Endothelial cell of umbilical vein (primary cell): ENCODE results near the gene VSIG1. TPM values are rescaled to one million over a fixed set of nuclear protein-coding genes. Genes with fewer than 3 reads are reported as not detected.

Source experiments
- BruUV-seq: library from RNA; stranded (reverse); fragments of 400-500 nt; replicated peaks from 2 replicates; lab custom pipeline; 2021; lab: Mats Ljungman, UMichigan
- CTCF ChIA-PET: fragments of 300-600, 350-600 bp; sonication (Branson Sonifier 250); formaldehyde crosslinking; loops from one replicate; lab custom pipeline; 2021; ENCODE audit warnings: antibody characterized with exemption, inconsistent platforms; lab: Charles Lee
- POLR2A ChIA-PET: fragments of 300-600, 350-600 bp; sonication (Branson Sonifier 250); formaldehyde crosslinking; loops from one replicate; lab custom pipeline; 2021; ENCODE audit warnings: antibody characterized with exemption, inconsistent platforms; lab: Charles Lee
- DNase-seq: peaks from one replicate; pipeline ENCODE4 v3.0.0-alpha.2; 2011; ENCODE audit warnings: low read depth, low spot score
- FAIRE-seq: peaks from 2 replicates; lab custom pipeline; 2011; peaks lifted over from hg19 to GRCh38; lab: Jason Lieb, UNC
- H2AFZ ChIP-seq: 2 replicates; pipeline ENCODE4 v1.6.0; 2012; ENCODE audit warnings: low read depth, low read length, control low read depth, inconsistent platforms
- H3K27ac ChIP-seq: 2 replicates; pipeline ENCODE4 v1.5.1; 2011; ENCODE audit warnings: low read depth, mild to moderate bottlenecking, control low read depth, low read length, moderate library complexity; ENCODE audit not compliant: insufficient read depth
- H3K27me3 ChIP-seq, 2 experiments: 2 replicates each; pipeline versions ENCODE4 v1.6.0 to v1.6.1; 2011; ENCODE audit warnings: low read length in 2 of 2, mixed read lengths in 1 of 2; ENCODE audit not compliant: control insufficient read depth in 2 of 2, insufficient read depth in 2 of 2
- H3K36me3 ChIP-seq, 2 experiments: 2 replicates in 1 of 2; 3 replicates in 1 of 2; pipeline ENCODE4 v1.5.1; 2011; ENCODE audit warnings: low read length in 2 of 2, mild to moderate bottlenecking in 1 of 2, moderate library complexity in 1 of 2; ENCODE audit not compliant: control insufficient read depth in 2 of 2, insufficient read depth in 2 of 2; ENCODE audit errors: extremely low read depth in 1 of 2
- H3K4me1 ChIP-seq: 3 replicates; pipeline ENCODE4 v1.5.1; 2011; ENCODE audit warnings: mild to moderate bottlenecking, low read length; ENCODE audit not compliant: control insufficient read depth, insufficient read depth; ENCODE audit errors: extremely low read depth
- H3K4me2 ChIP-seq: 2 replicates; pipeline ENCODE4 v1.6.1; 2011; ENCODE audit warnings: low read length, control low read depth, mixed read lengths; ENCODE audit not compliant: insufficient read depth
- H3K4me3 ChIP-seq, 3 experiments: fragments of 200-600 bp in 1 of 3; sonication (generic), shearing (Covaris generic) in 1 of 3; replicated peaks in 1 of 3; 2 replicates each; pipeline ENCODE4 v1.5.1; 2011 to 2016; ENCODE audit warnings: control low read depth in 3 of 3, low read length in 3 of 3, mild to moderate bottlenecking in 2 of 3, inconsistent platforms in 1 of 3, low read depth in 1 of 3, moderate library complexity in 1 of 3; ENCODE audit not compliant: insufficient read depth in 1 of 3
- H3K79me2 ChIP-seq: 2 replicates; pipeline ENCODE4 v1.6.0; 2012; ENCODE audit warnings: low read length, inconsistent platforms; ENCODE audit not compliant: control insufficient read depth, insufficient read depth
- H3K9ac ChIP-seq: replicated peaks from 2 replicates; pipeline ENCODE3; 2011; ENCODE audit warnings: low read length, control low read depth; ENCODE audit not compliant: insufficient read depth; ENCODE audit errors: extremely low read depth
- H3K9me1 ChIP-seq: replicated peaks from 3 replicates; pipeline ENCODE4 v1.6.0; 2011; ENCODE audit warnings: mild to moderate bottlenecking, low read length; ENCODE audit not compliant: control insufficient read depth, insufficient read depth; ENCODE audit errors: extremely low read depth
- H3K9me3 ChIP-seq: replicated peaks from 2 replicates; pipeline ENCODE4 v1.5.1; 2012; ENCODE audit warnings: low read length, inconsistent platforms; ENCODE audit not compliant: control insufficient read depth, insufficient read depth
- H4K20me1 ChIP-seq: replicated peaks from 2 replicates; pipeline ENCODE3; 2011; ENCODE audit warnings: mild to moderate bottlenecking, low read length; ENCODE audit not compliant: control insufficient read depth, insufficient read depth; ENCODE audit errors: extremely low read depth
- EZH2 ChIP-seq: IDR thresholded peaks from 2 replicates; pipeline ENCODE4 v1.6.1; 2012; ENCODE audit warnings: borderline replicate concordance, low read depth, mild to moderate bottlenecking, moderate library complexity, low read length, inconsistent platforms; ENCODE audit not compliant: severe bottlenecking
- FOS ChIP-seq: IDR thresholded peaks from 2 replicates; pipeline ENCODE4 v1.6.1; 2011; ENCODE audit warnings: mild to moderate bottlenecking, low read length, moderate library complexity, borderline replicate concordance; ENCODE audit not compliant: insufficient read depth
- GATA2 ChIP-seq: IDR thresholded peaks from 2 replicates; pipeline ENCODE4 v1.7.0; 2011; ENCODE audit warnings: low read depth, mild to moderate bottlenecking, moderate library complexity, mixed read lengths, low read length; ENCODE audit not compliant: insufficient read length, insufficient read depth
- JUN ChIP-seq: IDR thresholded peaks from 2 replicates; pipeline ENCODE4 v1.6.1; 2011; ENCODE audit warnings: borderline replicate concordance, low read depth; ENCODE audit not compliant: insufficient read length, insufficient read depth
- MAX ChIP-seq: IDR thresholded peaks from 2 replicates; pipeline ENCODE4 v1.6.1; 2011; ENCODE audit not compliant: insufficient read depth, insufficient read length
- MYC ChIP-seq: IDR thresholded peaks from one replicate; pipeline ENCODE4 v1.6.1; 2011; ENCODE audit warnings: mild to moderate bottlenecking, low read depth, low read length
- POLR2AphosphoS5 ChIP-seq: IDR thresholded peaks from 2 replicates; pipeline ENCODE4 v1.6.1; 2012; ENCODE audit warnings: low read depth, mild to moderate bottlenecking, control low read depth, low read length, moderate library complexity; ENCODE audit not compliant: insufficient read depth
- dilution Hi-C: fragments of 300-500 bp; cut with MboI; formaldehyde crosslinking; loops from one replicate; pipeline ENCODE4 v1.15.0; 2019; ENCODE audit warnings: low sequenced_read_pairs; ENCODE audit not compliant: extremely low pct_ligation_motif_present
- intact Hi-C: fragments of 100-400 bp; cut with micrococcal nuclease; formaldehyde crosslinking; loops from one replicate; pipeline ENCODE4 v1.10.0; 2022
- polyA plus RNA-seq, 4 experiments: library from polyadenylated mRNA; depleted of rRNA in 3 of 4; stranded (reverse) in 3 of 4; unstranded in 1 of 4; fragments of >200 nt; gene quantifications; 2 replicates each; pipeline versions ENCODE4 v1.2.1 to v1.2.3, GENCODE V29; 2011 to 2012; ENCODE audit warnings: missing spikeins in 1 of 4
- total RNA-seq: library from RNA; stranded (reverse); gene quantifications from 2 replicates; pipeline ENCODE4 v1.2.3, GENCODE V29; 2021
- TF ChIP-seq, protein P1 (sequence below), 2 donors: IDR thresholded peaks; 1 replicate in 1 of 2; 2 replicates in 1 of 2; pipeline ENCODE4 v1.5.1; 2011; ENCODE audit warnings: low read length in 2 of 2, mild to moderate bottlenecking in 2 of 2, moderate library complexity in 2 of 2, control low read depth in 1 of 2, inconsistent platforms in 1 of 2, low read depth in 1 of 2; ENCODE audit not compliant: insufficient read depth in 1 of 2; ENCODE audit errors: extremely low read depth in 1 of 2

The VSIG1 gene
- total and polyA plus RNA-seq, 2 donors (not counting 3 experiments of a cell fraction or from before 2014, with no cell fraction given): 1.5 to 2.1 TPM

GRCh38 chrX:108068121-108068520, 23.3 kb downstream of the VSIG1 start:
- Histone ChIP-seq H3K36me3 (no peaks in the 10 kb centered on the region), H2AFZ (no peak overlapping the region), H3K4me1 (peaks cover 18% of the 10 kb centered on the region), H3K4me3 (no peak overlapping the region), H4K20me1 (no peaks in the 10 kb centered on the region), H3K27me3 (no peaks in the 10 kb centered on the region), H3K9me3 (no peaks in the 10 kb centered on the region), H3K79me2 (no peaks in the 10 kb centered on the region), H3K9me1 (no peaks in the 10 kb centered on the region), H3K9ac (no peak overlapping the region), H3K27ac (no peak overlapping the region), H3K4me2 (no peak overlapping the region)
- no peak for DNase-seq
- BruUV-seq: no TSS peak
- CTCF ChIA-PET: interaction anchor here (1.1 to 1.5 kb wide), 2 partner anchors 48 to 67 kb away, joined by 3 to 4 read pairs; no protein-coding TSS in a partner anchor
- intact Hi-C loops (no loop called here), dilution Hi-C loops (no loop called here)
- no peak for FAIRE-seq
- POLR2A ChIA-PET: no interaction called here
- no peak for TF ChIP-seq GATA2
- TF ChIP-seq MAX: no peak
- no peak for TF ChIP-seq JUN
- TF ChIP-seq, protein P1, sequence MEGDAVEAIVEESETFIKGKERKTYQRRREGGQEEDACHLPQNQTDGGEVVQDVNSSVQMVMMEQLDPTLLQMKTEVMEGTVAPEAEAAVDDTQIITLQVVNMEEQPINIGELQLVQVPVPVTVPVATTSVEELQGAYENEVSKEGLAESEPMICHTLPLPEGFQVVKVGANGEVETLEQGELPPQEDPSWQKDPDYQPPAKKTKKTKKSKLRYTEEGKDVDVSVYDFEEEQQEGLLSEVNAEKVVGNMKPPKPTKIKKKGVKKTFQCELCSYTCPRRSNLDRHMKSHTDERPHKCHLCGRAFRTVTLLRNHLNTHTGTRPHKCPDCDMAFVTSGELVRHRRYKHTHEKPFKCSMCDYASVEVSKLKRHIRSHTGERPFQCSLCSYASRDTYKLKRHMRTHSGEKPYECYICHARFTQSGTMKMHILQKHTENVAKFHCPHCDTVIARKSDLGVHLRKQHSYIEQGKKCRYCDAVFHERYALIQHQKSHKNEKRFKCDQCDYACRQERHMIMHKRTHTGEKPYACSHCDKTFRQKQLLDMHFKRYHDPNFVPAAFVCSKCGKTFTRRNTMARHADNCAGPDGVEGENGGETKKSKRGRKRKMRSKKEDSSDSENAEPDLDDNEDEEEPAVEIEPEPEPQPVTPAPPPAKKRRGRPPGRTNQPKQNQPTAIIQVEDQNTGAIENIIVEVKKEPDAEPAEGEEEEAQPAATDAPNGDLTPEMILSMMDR (IDR thresholded peaks at IDR 0.05; ENCODE audit: extremely low read depth in 1 of 2, insufficient read depth in 1 of 2, low read depth in 1 of 2, low read length in 2 of 2): no peak
- no peak for TF ChIP-seq POLR2AphosphoS5
- no peak for TF ChIP-seq FOS
- no peak for TF ChIP-seq MYC
- no peak for TF ChIP-seq EZH2
